ENCODE measurements around the gene KLF7. TPM values are rescaled to one million over a fixed set of nuclear protein-coding genes. Genes with fewer than 3 reads are reported as not detected.

Gene KLF7
- polyA plus RNA-seq, 2 of the 4 experiments (the other 2 are of a cell fraction): 17.8 to 29.8 TPM

DNA sequence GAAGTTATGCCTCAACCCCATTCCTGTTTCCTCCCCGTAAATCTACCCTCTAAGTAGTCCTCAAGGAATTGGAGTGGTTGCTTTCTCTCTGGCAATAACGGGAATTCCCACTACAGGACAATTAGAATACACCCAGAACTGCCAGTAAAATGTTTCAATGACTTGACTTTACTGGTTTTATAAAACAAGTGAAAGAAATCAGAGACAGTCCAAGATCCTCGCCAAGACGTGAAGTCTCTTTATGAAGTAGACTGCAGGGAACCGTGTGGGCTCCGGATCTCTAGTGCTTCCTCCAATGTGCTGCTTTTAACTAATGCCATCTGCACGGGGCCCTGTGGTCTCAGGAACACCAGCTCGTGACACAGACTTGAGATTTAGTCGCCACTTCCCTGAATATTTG is 125.1 kb downstream of the KLF7 start:
- DNase-seq (ENCODE audit: low read depth in 1 of 2, low spot score in 1 of 2) (no peak), ATAC-seq (no peak), FAIRE-seq (no peak)
- CTCF ChIA-PET: no interaction called here
- POLR2A ChIA-PET: no interaction called here
- no peaks in the 10 kb centered on the region for H3K9me3 ChIP-seq
- TF ChIP-seq NFE2L2 (conservative IDR thresholded peaks at IDR 0.05; ENCODE audit: low read length) (no peak), NR3C1 (IDR thresholded peaks at IDR 0.05) (no peak), HDAC2 (IDR thresholded peaks at IDR 0.05) (no peak), POLR2A (IDR thresholded peaks at IDR 0.05; ENCODE audit: low read length) (no peak), ZNF302 (CRISPR knock-in tag; IDR thresholded peaks at IDR 0.05) (no peak), TFCP2L1 (CRISPR knock-in tag; IDR thresholded peaks at IDR 0.05) (no peak), FOSL2 (IDR thresholded peaks at IDR 0.05) (no peak), FOSL2 (CRISPR knock-in tag; IDR thresholded peaks at IDR 0.05) (no peak)
- WGBS (ENCODE audit: missing lambda C conversion rate): 72% methylated on average over 9 of the region's 9 CpGs
- H3K4me2 ChIP-seq: no peak overlapping the region
- no peak overlapping the region for H3K4me3 ChIP-seq
- H3K4me1 ChIP-seq: no peaks in the 10 kb centered on the region
- H3K27ac ChIP-seq: no peak overlapping the region

DNA sequence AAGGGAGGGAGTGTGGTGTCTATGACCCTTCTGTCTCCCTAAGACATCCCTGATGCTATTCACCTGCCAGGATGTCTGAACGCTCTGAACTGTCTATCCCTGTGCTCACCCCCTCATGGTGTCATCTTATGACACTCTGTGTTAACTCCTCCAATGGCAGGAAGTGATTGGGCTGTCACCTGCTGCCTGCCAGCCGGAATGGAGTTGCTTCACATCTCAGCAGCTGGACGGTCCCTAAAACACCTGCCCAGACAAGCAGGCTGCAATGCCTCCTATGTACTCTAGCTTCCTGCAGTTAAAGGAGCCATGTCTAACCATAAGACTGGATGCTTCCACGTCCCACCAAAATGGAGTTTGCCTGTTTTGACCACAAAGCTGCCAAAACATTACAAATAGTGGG is 126.5 kb downstream of the KLF7 start:
- ChIA-PET POLR2A (no interaction called here), CTCF (interaction anchor here (1.4 kb wide), 1 partner anchor 9 kb away, joined by 3 read pairs; no protein-coding TSS in a partner anchor)
- FAIRE-seq (no peak), DNase-seq (ENCODE audit: low read depth in 1 of 2, low spot score in 1 of 2) (no peak), ATAC-seq (no peak)
- WGBS (ENCODE audit: missing lambda C conversion rate): 55% methylated on average over 4 of the region's 4 CpGs
- H3K27ac ChIP-seq: no peak overlapping the region
- H3K4me1 ChIP-seq: no peaks in the 10 kb centered on the region
- no peaks in the 10 kb centered on the region for H3K9me3 ChIP-seq
- TF ChIP-seq, protein P1, sequence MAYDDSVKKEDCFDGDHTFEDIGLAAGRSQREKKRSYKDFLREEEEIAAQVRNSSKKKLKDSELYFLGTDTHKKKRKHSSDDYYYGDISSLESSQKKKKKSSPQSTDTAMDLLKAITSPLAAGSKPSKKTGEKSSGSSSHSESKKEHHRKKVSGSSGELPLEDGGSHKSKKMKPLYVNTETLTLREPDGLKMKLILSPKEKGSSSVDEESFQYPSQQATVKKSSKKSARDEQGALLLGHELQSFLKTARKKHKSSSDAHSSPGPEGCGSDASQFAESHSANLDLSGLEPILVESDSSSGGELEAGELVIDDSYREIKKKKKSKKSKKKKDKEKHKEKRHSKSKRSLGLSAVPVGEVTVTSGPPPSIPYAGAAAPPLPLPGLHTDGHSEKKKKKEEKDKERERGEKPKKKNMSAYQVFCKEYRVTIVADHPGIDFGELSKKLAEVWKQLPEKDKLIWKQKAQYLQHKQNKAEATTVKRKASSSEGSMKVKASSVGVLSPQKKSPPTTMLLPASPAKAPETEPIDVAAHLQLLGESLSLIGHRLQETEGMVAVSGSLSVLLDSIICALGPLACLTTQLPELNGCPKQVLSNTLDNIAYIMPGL (CRISPR knock-in tag; IDR thresholded peaks at IDR 0.05; ENCODE audit: borderline replicate concordance): no peak
- TF ChIP-seq MYC (IDR thresholded peaks at IDR 0.05; ENCODE audit: borderline replicate concordance, low read length) (no peak), ZSCAN20 (CRISPR knock-in tag; IDR thresholded peaks at IDR 0.05) (no peak), RNF2 (IDR thresholded peaks at IDR 0.05; ENCODE audit: borderline replicate concordance, low read depth) (no peak), JUNB (IDR thresholded peaks at IDR 0.05) (no peak), GATA3 (IDR thresholded peaks at IDR 0.05; ENCODE audit: borderline replicate concordance) (no peak), FOXS1 (CRISPR knock-in tag; IDR thresholded peaks at IDR 0.05) (no peak), HOXB13 (CRISPR knock-in tag; IDR thresholded peaks at IDR 0.05; ENCODE audit: low read depth) (no peak), ZC3H11A (IDR thresholded peaks at IDR 0.05) (no peak), HOXB5 (CRISPR knock-in tag; IDR thresholded peaks at IDR 0.05) (no peak), EP300 (IDR thresholded peaks at IDR 0.05) (no peak), MAZ (IDR thresholded peaks at IDR 0.05; ENCODE audit: borderline replicate concordance, low read depth, low read length) (no peak), TP53 (CRISPR knock-in tag; IDR thresholded peaks at IDR 0.05) (no peak), TFCP2L1 (CRISPR knock-in tag; IDR thresholded peaks at IDR 0.05) (no peak)
- TF ChIP-seq, protein P2, sequence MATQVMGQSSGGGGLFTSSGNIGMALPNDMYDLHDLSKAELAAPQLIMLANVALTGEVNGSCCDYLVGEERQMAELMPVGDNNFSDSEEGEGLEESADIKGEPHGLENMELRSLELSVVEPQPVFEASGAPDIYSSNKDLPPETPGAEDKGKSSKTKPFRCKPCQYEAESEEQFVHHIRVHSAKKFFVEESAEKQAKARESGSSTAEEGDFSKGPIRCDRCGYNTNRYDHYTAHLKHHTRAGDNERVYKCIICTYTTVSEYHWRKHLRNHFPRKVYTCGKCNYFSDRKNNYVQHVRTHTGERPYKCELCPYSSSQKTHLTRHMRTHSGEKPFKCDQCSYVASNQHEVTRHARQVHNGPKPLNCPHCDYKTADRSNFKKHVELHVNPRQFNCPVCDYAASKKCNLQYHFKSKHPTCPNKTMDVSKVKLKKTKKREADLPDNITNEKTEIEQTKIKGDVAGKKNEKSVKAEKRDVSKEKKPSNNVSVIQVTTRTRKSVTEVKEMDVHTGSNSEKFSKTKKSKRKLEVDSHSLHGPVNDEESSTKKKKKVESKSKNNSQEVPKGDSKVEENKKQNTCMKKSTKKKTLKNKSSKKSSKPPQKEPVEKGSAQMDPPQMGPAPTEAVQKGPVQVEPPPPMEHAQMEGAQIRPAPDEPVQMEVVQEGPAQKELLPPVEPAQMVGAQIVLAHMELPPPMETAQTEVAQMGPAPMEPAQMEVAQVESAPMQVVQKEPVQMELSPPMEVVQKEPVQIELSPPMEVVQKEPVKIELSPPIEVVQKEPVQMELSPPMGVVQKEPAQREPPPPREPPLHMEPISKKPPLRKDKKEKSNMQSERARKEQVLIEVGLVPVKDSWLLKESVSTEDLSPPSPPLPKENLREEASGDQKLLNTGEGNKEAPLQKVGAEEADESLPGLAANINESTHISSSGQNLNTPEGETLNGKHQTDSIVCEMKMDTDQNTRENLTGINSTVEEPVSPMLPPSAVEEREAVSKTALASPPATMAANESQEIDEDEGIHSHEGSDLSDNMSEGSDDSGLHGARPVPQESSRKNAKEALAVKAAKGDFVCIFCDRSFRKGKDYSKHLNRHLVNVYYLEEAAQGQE (IDR thresholded peaks at IDR 0.05): no peak
- TF ChIP-seq, protein P3, sequence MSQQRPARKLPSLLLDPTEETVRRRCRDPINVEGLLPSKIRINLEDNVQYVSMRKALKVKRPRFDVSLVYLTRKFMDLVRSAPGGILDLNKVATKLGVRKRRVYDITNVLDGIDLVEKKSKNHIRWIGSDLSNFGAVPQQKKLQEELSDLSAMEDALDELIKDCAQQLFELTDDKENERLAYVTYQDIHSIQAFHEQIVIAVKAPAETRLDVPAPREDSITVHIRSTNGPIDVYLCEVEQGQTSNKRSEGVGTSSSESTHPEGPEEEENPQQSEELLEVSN (IDR thresholded peaks at IDR 0.05; ENCODE audit: borderline replicate concordance, low read depth): no peak
- no peak overlapping the region for H3K4me3 ChIP-seq
- no peak overlapping the region for H3K4me2 ChIP-seq

Data from A549 (cell line).